GM12864 (cell line): ENCODE measurements around the gene JUN.
A peak's percentile ranks its signal among the peaks of the same experiment; 100 is the strongest.

Source experiments
- DNase-seq: peaks from one replicate; pipeline ENCODE4 v3.0.0-alpha.2; 2011; ENCODE audit warnings: low read depth
- H3K4me3 ChIP-seq: 2 replicates; pipeline ENCODE4 v1.5.1; 2011; ENCODE audit warnings: mild to moderate bottlenecking, low read depth, low read length, control low read depth
- TF ChIP-seq, protein P1 (sequence below): IDR thresholded peaks from 2 replicates; pipeline ENCODE4 v1.5.1; 2011; ENCODE audit warnings: low read depth, mild to moderate bottlenecking, moderate library complexity, low read length, control low read depth, inconsistent platforms; ENCODE audit errors: missing control alignments

The JUN gene

DNA sequence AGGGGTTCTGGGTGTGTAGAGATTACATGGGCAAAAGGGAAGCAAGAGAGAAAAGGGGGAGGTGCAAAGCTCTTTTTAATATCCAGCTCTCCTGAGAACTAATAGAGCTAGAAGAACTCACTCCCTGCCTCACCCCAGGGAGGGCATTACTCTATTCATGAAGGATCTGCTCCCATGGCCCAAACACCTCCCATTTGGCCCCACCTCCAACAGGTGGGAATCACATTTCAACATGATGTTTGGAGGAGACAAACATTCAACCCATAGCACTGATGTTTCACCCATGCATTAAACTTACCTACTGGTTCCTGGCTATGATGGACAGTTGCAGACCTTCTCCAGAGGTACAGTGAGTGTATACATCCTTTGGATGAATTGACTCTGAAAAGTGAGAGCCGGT, 7.3 kb upstream of the JUN start:
- DNase-seq = no peak
- no peak overlapping the region for H3K4me3 ChIP-seq
- TF ChIP-seq, protein P1, sequence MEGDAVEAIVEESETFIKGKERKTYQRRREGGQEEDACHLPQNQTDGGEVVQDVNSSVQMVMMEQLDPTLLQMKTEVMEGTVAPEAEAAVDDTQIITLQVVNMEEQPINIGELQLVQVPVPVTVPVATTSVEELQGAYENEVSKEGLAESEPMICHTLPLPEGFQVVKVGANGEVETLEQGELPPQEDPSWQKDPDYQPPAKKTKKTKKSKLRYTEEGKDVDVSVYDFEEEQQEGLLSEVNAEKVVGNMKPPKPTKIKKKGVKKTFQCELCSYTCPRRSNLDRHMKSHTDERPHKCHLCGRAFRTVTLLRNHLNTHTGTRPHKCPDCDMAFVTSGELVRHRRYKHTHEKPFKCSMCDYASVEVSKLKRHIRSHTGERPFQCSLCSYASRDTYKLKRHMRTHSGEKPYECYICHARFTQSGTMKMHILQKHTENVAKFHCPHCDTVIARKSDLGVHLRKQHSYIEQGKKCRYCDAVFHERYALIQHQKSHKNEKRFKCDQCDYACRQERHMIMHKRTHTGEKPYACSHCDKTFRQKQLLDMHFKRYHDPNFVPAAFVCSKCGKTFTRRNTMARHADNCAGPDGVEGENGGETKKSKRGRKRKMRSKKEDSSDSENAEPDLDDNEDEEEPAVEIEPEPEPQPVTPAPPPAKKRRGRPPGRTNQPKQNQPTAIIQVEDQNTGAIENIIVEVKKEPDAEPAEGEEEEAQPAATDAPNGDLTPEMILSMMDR = no peak

DNA sequence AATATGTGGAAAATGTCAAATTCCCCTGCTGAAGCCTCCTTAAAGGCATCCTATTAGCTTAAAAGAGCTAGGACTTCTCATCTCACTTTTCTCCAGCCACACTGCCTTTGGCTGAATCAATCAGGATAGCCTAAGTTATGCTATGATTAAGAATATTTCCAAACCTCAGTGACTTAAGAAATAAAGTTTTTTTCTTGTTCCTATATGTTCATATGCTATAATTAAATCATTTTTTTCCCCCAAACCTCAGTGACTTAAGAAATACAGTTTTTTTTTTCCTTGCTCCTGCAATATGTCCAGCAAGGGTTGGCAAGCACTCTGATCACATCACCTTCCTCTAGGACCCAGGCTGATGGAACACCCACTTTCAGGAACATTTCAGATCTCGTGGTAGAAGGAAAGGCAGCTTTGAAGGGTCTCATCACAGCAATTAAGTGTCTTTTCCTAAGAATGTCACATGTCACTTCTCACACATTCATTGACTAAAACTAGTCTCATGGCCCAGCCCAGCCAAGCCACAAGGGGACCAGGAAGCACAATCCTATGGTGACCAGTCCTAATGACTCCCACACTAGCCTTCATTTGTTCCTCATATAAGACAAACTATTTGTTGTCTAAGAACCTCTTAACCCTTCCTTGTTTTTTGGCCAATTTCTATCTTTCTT, 6.3 kb upstream of the JUN start:
- TF ChIP-seq, protein P1 = no peak
- DNase-seq = no peak
- no peak overlapping the region for H3K4me3 ChIP-seq

DNA sequence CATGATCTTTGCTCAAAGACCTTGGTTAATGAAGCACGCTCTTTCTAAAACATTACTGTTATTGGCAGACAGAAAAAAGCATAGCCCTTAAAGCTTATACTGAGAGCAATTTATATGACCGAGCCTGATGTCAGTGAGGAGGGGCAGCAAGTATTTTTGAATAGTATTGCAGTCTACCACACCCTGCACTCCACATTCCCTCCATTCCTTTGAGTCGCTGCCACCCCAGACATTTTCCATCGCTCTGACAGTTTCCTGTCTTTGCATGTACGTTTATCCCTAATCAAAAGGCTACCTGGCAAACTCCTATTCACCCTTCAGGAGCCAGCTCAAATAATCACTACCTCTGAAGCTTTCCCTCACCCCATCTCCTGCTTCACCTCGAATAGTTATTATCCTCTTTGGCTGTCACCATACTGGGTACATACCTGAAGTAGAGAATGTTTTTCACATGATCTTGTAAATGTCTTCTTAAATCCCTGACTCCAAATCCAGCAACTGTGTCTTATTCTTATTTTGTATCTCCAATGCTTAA, 5.5 kb upstream of the JUN start:
- TF ChIP-seq, protein P1 = no peak
- DNase-seq = no peak
- H3K4me3 ChIP-seq = no peak overlapping the region

DNA sequence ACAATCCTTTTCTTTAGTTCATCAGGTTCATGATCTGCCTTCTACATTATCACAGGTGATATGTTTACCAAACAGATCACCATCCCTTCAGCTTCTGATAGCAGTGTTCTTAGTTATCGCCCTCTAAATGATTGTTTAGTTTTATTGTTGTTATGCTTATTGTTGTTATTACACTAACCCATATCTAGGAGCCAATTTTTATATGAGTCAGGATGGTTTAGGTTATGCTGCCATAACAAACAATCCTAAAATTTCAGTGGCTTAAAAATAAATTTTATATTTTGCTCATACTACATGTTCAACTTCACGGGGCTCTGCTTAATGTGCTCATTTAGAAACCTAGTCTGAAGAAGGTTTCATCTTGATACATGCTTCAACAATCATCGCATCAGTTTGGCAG, 4.4 kb upstream of the JUN start:
- H3K4me3 ChIP-seq = no peak overlapping the region
- no peak for DNase-seq
- TF ChIP-seq, protein P1 = no peak

GRCh38 chr1:58786927-58787245, 3.0 kb upstream of the JUN start:
- TF ChIP-seq, protein P1 = no peak
- DNase-seq = no peak
- H3K4me3 ChIP-seq = no peak overlapping the region

GRCh38 chr1:58786184-58786926, 2.5 kb upstream of the JUN start:
- H3K4me3 ChIP-seq = no peak overlapping the region
- DNase-seq = no peak
- TF ChIP-seq, protein P1 = no peak

GRCh38 chr1:58785442-58786058, 1.7 kb upstream of the JUN start:
- H3K4me3 ChIP-seq = peak overlapping the region; percentile 92
- DNase-seq = no peak
- TF ChIP-seq, protein P1 = no peak
